Peyer's patch (tissue), 4 donors: ENCODE measurements around the gene MNS1. TPM values are rescaled to one million over a fixed set of nuclear protein-coding genes. Genes with fewer than 3 reads are reported as not detected.
A peak's percentile ranks its signal among the peaks of the same experiment; 100 is the strongest.

Source experiments
- DNase-seq, 3 donors: peaks; one replicate each; pipeline ENCODE4 v3.0.0-alpha.2; 2017 to 2019
- H3K27ac ChIP-seq, 4 donors: fragments of 200-600 bp; sonication (generic); one replicate each; pipeline ENCODE4 v1.5.1; 2016 to 2019
- H3K27me3 ChIP-seq, 2 donors: fragments of 200-600 bp; sonication (generic); one replicate each; pipeline ENCODE4 v1.5.1; 2019
- H3K36me3 ChIP-seq, 3 donors: fragments of 200-600 bp; sonication (generic); one replicate each; pipeline ENCODE4 v1.5.1; 2016 to 2019
- H3K4me1 ChIP-seq, 4 donors: fragments of 200-600 bp; sonication (generic); one replicate each; pipeline ENCODE4 v1.5.1; 2016 to 2019
- H3K4me3 ChIP-seq, 4 donors: fragments of 200-600 bp; sonication (generic); 1 replicate in 3 of 4; 2 replicates in 1 of 4; pipeline ENCODE4 v1.5.1; 2016 to 2019; ENCODE audit warnings: mild to moderate bottlenecking in 1 of 4
- H3K9me3 ChIP-seq, 4 donors: fragments of 200-600 bp; sonication (generic); one replicate each; pipeline ENCODE4 v1.5.1; 2016 to 2019; ENCODE audit warnings: mild to moderate bottlenecking in 1 of 4
- POLR2A ChIP-seq, 2 donors: fragments of 450-650 bp; IDR thresholded peaks; one replicate each; pipeline ENCODE4 v1.5.1; 2017; ENCODE audit warnings: antibody characterized with exemption in 2 of 2, mild to moderate bottlenecking in 2 of 2, moderate library complexity in 2 of 2
- total RNA-seq, 4 donors: library from RNA; depleted of rRNA; stranded (reverse); fragments of >200 nt; gene quantifications; one replicate each; pipeline ENCODE4 v1.1.0, GENCODE V29; 2016
- TF ChIP-seq, protein P1 (sequence below), 6 experiments: fragments of 450-650 bp in 4 of 6; fragments of 200-600 bp in 2 of 6; sonication (generic) in 1 of 6; IDR thresholded peaks; one replicate each; pipeline ENCODE4 v1.5.1; 2017 to 2019; ENCODE audit warnings: antibody characterized with exemption in 6 of 6, mild to moderate bottlenecking in 3 of 6, moderate library complexity in 1 of 6

Gene MNS1
- total RNA-seq, 4 donors from 2014 or later: 0.70 to 3.2 (median 1.5) TPM

DNA sequence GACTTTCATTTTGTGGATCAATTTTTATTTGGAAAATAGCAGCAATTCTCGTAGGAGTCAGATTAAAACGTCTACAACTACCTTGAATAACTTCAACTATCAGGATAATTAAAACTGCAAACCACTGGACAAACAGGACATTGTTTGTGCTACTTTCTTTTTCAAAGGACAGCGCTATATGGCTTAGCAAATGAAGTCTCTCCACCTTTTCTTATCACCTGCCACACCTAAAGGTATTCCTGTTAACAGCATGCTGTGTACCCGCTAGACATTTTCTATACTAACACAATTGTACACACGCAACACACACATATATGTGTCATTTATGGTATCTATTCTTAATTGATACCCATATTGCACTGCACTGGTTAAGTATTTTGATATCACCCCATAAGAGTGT is 19.2 kb downstream of the MNS1 start:
- no peaks in the 10 kb centered on the region for H3K9me3 ChIP-seq
- no peaks in the 10 kb centered on the region for H3K4me1 ChIP-seq
- no peak for TF ChIP-seq POLR2A (IDR thresholded peaks at IDR 0.05)
- TF ChIP-seq, protein P1, sequence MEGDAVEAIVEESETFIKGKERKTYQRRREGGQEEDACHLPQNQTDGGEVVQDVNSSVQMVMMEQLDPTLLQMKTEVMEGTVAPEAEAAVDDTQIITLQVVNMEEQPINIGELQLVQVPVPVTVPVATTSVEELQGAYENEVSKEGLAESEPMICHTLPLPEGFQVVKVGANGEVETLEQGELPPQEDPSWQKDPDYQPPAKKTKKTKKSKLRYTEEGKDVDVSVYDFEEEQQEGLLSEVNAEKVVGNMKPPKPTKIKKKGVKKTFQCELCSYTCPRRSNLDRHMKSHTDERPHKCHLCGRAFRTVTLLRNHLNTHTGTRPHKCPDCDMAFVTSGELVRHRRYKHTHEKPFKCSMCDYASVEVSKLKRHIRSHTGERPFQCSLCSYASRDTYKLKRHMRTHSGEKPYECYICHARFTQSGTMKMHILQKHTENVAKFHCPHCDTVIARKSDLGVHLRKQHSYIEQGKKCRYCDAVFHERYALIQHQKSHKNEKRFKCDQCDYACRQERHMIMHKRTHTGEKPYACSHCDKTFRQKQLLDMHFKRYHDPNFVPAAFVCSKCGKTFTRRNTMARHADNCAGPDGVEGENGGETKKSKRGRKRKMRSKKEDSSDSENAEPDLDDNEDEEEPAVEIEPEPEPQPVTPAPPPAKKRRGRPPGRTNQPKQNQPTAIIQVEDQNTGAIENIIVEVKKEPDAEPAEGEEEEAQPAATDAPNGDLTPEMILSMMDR (IDR thresholded peaks at IDR 0.05): no peak
- H3K36me3 ChIP-seq: no peaks in the 10 kb centered on the region
- no peaks in the 10 kb centered on the region for H3K27me3 ChIP-seq
- DNase-seq: no peak
- H3K4me3 ChIP-seq: no peak overlapping the region
- no peak overlapping the region for H3K27ac ChIP-seq

DNA sequence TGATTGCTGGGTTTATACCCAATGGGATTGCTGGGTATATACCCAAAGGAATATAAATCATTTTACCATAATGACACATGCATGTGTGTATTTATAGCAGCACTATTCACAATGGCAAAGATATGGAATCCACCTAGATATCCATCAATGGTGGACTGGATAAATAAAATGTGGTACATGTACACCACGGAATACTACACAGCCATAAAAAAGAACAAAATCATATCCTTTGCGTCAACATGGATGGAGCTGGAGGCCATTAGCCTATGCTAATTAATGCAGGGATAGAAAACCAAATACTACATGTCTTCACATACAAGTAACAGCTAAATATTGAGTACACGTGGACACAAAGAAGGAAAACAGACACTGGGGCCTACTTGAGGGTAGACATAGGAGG is 22.6 kb downstream of the MNS1 start:
- H3K27me3 ChIP-seq: no peaks in the 10 kb centered on the region
- DNase-seq: no peak
- no peak for TF ChIP-seq POLR2A (IDR thresholded peaks at IDR 0.05)
- TF ChIP-seq, protein P1 (IDR thresholded peaks at IDR 0.05): no peak
- H3K4me1 ChIP-seq: no peaks in the 10 kb centered on the region
- H3K27ac ChIP-seq: no peak overlapping the region
- no peaks in the 10 kb centered on the region for H3K36me3 ChIP-seq
- H3K4me3 ChIP-seq: no peak overlapping the region
- no peaks in the 10 kb centered on the region for H3K9me3 ChIP-seq

DNA sequence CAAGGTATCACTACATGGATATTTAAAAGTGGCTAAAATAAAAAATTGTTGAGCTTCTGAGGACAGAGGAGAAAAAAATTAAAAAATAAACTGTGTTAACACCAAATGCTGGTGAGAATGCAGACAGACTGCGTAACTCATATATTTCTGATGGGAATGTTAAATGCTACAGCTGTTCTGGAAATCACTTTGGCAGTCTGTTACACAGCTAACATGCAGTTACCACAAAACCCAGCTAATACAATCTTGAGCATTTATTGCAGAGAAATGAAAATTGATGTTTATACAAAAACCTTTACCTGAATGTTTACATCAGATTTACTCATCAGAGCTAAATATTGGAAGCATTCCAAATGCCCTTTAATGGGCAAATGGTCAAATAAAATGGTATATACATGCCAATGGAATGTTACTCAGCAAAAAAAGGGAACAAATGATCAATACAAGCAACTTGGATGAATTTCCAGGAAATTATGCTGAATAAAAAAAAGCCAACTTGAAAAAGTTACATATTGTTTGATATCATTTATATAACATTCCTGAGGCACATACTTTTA is 24.6 kb downstream of the MNS1 start:
- TF ChIP-seq POLR2A (IDR thresholded peaks at IDR 0.05): no peak
- DNase-seq: no peak
- Histone ChIP-seq H3K27ac (no peak overlapping the region), H3K4me1 (no peaks in the 10 kb centered on the region), H3K4me3 (no peak overlapping the region), H3K9me3 (no peaks in the 10 kb centered on the region), H3K36me3 (no peaks in the 10 kb centered on the region), H3K27me3 (no peaks in the 10 kb centered on the region)

DNA sequence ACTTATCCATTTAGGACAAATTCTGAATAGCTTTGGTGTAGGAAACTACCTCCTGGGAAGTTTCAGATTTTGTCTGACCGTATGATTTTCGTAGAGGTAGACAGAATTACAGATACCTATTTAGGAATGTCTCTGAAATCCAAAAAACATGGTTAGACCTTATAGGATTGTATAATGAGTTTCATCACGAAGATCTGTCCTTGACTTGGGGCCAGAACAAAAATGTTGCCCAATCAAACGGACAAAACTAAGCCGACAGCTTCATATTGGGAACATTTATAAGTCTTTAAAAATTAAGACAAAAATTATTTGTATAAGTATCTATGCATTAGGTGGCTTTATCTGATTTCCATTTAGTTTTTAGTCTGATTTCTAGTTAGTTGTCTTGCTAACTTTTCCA is 32.6 kb downstream of the MNS1 start:
- H3K36me3 ChIP-seq: no peaks in the 10 kb centered on the region

DNA sequence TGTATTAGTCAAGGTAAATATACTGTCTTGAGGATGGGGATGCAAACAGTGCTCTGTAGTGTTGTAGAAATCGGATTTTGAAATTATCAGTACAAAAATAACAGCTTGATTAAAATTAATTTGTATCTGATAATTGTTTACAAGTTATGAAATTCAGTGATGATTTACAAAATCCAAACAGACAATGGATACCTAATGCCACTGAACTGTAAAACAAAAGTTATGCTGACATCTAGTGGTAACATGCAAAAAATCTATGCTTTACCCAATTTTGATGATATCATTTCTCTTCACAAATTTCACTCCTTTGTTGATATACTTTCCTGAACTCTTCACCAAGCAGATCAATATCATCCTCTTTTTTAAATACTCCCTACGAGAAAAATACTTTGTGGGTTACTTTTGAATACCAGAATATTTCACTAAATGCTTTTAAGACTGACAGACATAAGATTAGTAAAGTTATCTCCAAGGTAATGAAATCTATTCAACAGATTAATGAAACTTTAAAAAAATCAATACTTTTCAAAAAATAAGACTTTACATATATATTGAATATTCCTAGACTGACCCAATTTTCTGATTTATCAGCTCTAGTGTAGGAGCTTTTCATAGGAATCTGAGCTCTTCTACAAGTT is 36.0 kb downstream of the MNS1 start:
- Histone ChIP-seq H3K4me1 (no peaks in the 10 kb centered on the region), H3K27me3 (no peaks in the 10 kb centered on the region), H3K27ac (no peak overlapping the region), H3K36me3 (no peaks in the 10 kb centered on the region), H3K4me3 (no peak overlapping the region), H3K9me3 (no peaks in the 10 kb centered on the region)
- TF ChIP-seq, protein P1 (IDR thresholded peaks at IDR 0.05): peak in 5 of 6 experiments; percentile 21 to 75 (median 62)
- no peak for TF ChIP-seq POLR2A (IDR thresholded peaks at IDR 0.05)
- DNase-seq: no peak

More for the DNA sequence above, 32.6 kb downstream of the MNS1 start:
- no peak overlapping the region for H3K27ac ChIP-seq
- H3K27me3 ChIP-seq: no peaks in the 10 kb centered on the region
- no peaks in the 10 kb centered on the region for H3K4me1 ChIP-seq
- no peak for TF ChIP-seq POLR2A (IDR thresholded peaks at IDR 0.05)
- TF ChIP-seq, protein P1 (IDR thresholded peaks at IDR 0.05): no peak
- no peaks in the 10 kb centered on the region for H3K9me3 ChIP-seq
- DNase-seq: no peak
- no peak overlapping the region for H3K4me3 ChIP-seq

DNA sequence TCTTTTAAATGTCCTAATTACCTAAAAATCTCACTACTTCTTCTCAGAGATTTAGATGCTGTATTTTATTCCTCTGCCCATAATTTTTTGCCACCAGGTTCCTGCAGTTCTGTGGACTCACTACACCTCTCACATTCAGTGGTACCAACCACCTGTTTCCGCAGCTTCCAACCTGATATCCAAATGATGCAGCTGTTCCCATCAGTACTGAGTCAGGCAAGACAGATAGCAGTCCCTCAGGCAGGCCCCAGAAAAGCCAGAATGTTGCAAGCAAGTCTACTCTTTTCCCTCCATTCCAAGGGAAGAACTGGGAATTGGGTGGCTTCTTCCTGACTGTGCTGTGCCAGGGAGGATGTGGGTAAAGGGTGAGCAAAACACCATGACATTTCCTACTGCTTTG is 39.0 kb downstream of the MNS1 start:
- H3K4me3 ChIP-seq: no peak overlapping the region
- no peaks in the 10 kb centered on the region for H3K4me1 ChIP-seq
- H3K27ac ChIP-seq: no peak overlapping the region
- H3K36me3 ChIP-seq: no peaks in the 10 kb centered on the region
- H3K27me3 ChIP-seq: no peaks in the 10 kb centered on the region
- H3K9me3 ChIP-seq: no peaks in the 10 kb centered on the region
- no peak for DNase-seq
- TF ChIP-seq POLR2A (IDR thresholded peaks at IDR 0.05): no peak
- TF ChIP-seq, protein P1 (IDR thresholded peaks at IDR 0.05): no peak
